ENCODE measurements around the gene DSTYK.
"Not testable (repeated sequence)": the region's sequence is repeated elsewhere in the genome, so short reads cannot be mapped to it uniquely, and the experiment has no call there.

DSTYK gene

GRCh38 chr1:205186191-205186590 lies 25.3 kb downstream of the DSTYK start:
- DNase-seq (ENCODE audit: low read depth, low spot score) = no peak

GRCh38 chr1:205183676-205184335 lies 27.7 kb downstream of the DSTYK start:
- no peak overlapping the region for H3K27ac ChIP-seq
- no peak for DNase-seq (ENCODE audit: low read depth, low spot score)

More at GRCh38 chr1:205186191-205186590, 25.3 kb downstream of the DSTYK start:
- H3K27ac ChIP-seq = no peak overlapping the region

GRCh38 chr1:205182930-205183329 lies 28.6 kb downstream of the DSTYK start:
- no peak for DNase-seq (ENCODE audit: low read depth, low spot score)
- H3K27ac ChIP-seq = no peak overlapping the region

- DNase-seq (ENCODE audit: low read depth, low spot score); H3K27ac ChIP-seq: not testable (repeated sequence)
Measured at GRCh38 chr1:205180331-205180730, 31.2 kb downstream of the DSTYK start.

GRCh38 chr1:205179842-205180241 lies 31.7 kb downstream of the DSTYK start:
- H3K27ac ChIP-seq = no peak overlapping the region
- no peak for DNase-seq (ENCODE audit: low read depth, low spot score)

- peak overlapping the region; percentile 31 for H3K27ac ChIP-seq
- DNase-seq (ENCODE audit: low read depth, low spot score) = peak; percentile 62
Measured at GRCh38 chr1:205172729-205173366, 38.7 kb downstream of the DSTYK start.

GRCh38 chr1:205171369-205171768 lies 40.1 kb downstream of the DSTYK start:
- DNase-seq (ENCODE audit: low read depth, low spot score) = no peak
- H3K27ac ChIP-seq = no peak overlapping the region

GRCh38 chr1:205170532-205171269 lies 40.8 kb downstream of the DSTYK start:
- no peak for DNase-seq (ENCODE audit: low read depth, low spot score)
- H3K27ac ChIP-seq = no peak overlapping the region

- no peak for DNase-seq (ENCODE audit: low read depth, low spot score)
- no peak overlapping the region for H3K27ac ChIP-seq
Measured at GRCh38 chr1:205169248-205169647, 42.3 kb downstream of the DSTYK start.

- no peak overlapping the region for H3K27ac ChIP-seq
- no peak for DNase-seq (ENCODE audit: low read depth, low spot score)
Measured at GRCh38 chr1:205168291-205168690, 43.2 kb downstream of the DSTYK start.

GRCh38 chr1:205162301-205162700 lies 49.2 kb downstream of the DSTYK start:
- DNase-seq (ENCODE audit: low read depth, low spot score) = no peak
- no peak overlapping the region for H3K27ac ChIP-seq

GRCh38 chr1:205161076-205161475 lies 50.4 kb downstream of the DSTYK start:
- DNase-seq (ENCODE audit: low read depth, low spot score) = no peak
- no peak overlapping the region for H3K27ac ChIP-seq

- H3K27ac ChIP-seq = no peak overlapping the region
- DNase-seq (ENCODE audit: low read depth, low spot score) = no peak
Measured at GRCh38 chr1:205158048-205158616, 53.4 kb downstream of the DSTYK start.

GRCh38 chr1:205155665-205156377 lies 55.7 kb downstream of the DSTYK start:
- DNase-seq (ENCODE audit: low read depth, low spot score); H3K27ac ChIP-seq: not testable (repeated sequence)

- no peak overlapping the region for H3K27ac ChIP-seq
- no peak for DNase-seq (ENCODE audit: low read depth, low spot score)
Measured at GRCh38 chr1:205152505-205152904, 59.0 kb downstream of the DSTYK start.

- H3K27ac ChIP-seq = peak overlapping the region; percentile 46
Measured at GRCh38 chr1:205150651-205151428, 60.7 kb downstream of the DSTYK start.

GRCh38 chr1:205147191-205147835 lies 64.2 kb downstream of the DSTYK start:
- no peak for DNase-seq (ENCODE audit: low read depth, low spot score)
- H3K27ac ChIP-seq = no peak overlapping the region

More at GRCh38 chr1:205150651-205151428, 60.7 kb downstream of the DSTYK start:
- no peak for DNase-seq (ENCODE audit: low read depth, low spot score)

- no peak overlapping the region for H3K27ac ChIP-seq
- no peak for DNase-seq (ENCODE audit: low read depth, low spot score)
Measured at GRCh38 chr1:205144751-205145150, 66.8 kb downstream of the DSTYK start.
